HepG2 (cell line): ENCODE results near the gene TSC22D1.

ENCODE experiments used
- CREB1 ChIP-seq, 2 experiments: fragments of 450-650 bp in 1 of 2; IDR thresholded peaks; 2 replicates each; pipeline ENCODE4 v1.6.1; 2016 to 2017; ENCODE audit warnings: control low read depth in 1 of 2, mild to moderate bottlenecking in 1 of 2, missing compliant biosample characterization in 1 of 2, missing genetic modification characterization in 1 of 2
- EP300 ChIP-seq, 3 experiments: sonication (generic) in 1 of 3; formaldehyde crosslinking in 1 of 3; IDR thresholded peaks; 2 replicates each; pipeline versions ENCODE4 v1.5.1 to v1.6.1; 2011 to 2020; ENCODE audit warnings: low read depth in 2 of 3, low read length in 2 of 3, borderline replicate concordance in 1 of 3, improper control_type of control experiment in 1 of 3, mild to moderate bottlenecking in 1 of 3, missing genetic modification reagents in 1 of 3, moderate library complexity in 1 of 3
- FOXM1 ChIP-seq: sonication (generic); formaldehyde crosslinking; IDR thresholded peaks from 2 replicates; pipeline ENCODE4 v1.5.0; 2020; ENCODE audit warnings: missing genetic modification reagents
- MLX ChIP-seq: IDR thresholded peaks from 2 replicates; pipeline ENCODE4 v1.6.1; 2016
- MXI1 ChIP-seq: IDR thresholded peaks from 3 replicates; pipeline ENCODE4 v1.6.1; 2012; ENCODE audit warnings: low read depth, low read length, inconsistent platforms, borderline replicate concordance
- PHF8 ChIP-seq: sonication (generic); formaldehyde crosslinking; IDR thresholded peaks from 2 replicates; pipeline ENCODE4 v1.5.0; 2020; ENCODE audit warnings: missing genetic modification reagents
- POLR2AphosphoS5 ChIP-seq: IDR thresholded peaks from 2 replicates; pipeline ENCODE4 v1.6.1; 2012; ENCODE audit warnings: low read depth, low read length
- TARDBP ChIP-seq: sonication (generic); formaldehyde crosslinking; IDR thresholded peaks from 2 replicates; pipeline ENCODE4 v1.8.0; 2022; ENCODE audit warnings: mild to moderate bottlenecking, missing genetic modification reagents
- ZBTB43 ChIP-seq: sonication (generic); formaldehyde crosslinking; conservative IDR thresholded peaks from 2 replicates; pipeline ENCODE4 v1.4.0; 2020; ENCODE audit warnings: missing genetic modification reagents
- ZKSCAN1 ChIP-seq: fragments of 150-350 bp; IDR thresholded peaks from 2 replicates; pipeline ENCODE4 v1.6.1; 2014; ENCODE audit warnings: low read length
- TF ChIP-seq, protein P1 (sequence below), 2 experiments: IDR thresholded peaks; 2 replicates each; pipeline ENCODE4 v1.6.1; 2011 to 2012; ENCODE audit warnings: low read length in 2 of 2, borderline replicate concordance in 1 of 2, low read depth in 1 of 2, mild to moderate bottlenecking in 1 of 2, moderate library complexity in 1 of 2
- TF ChIP-seq, protein P2 (sequence below): sonication (generic); formaldehyde crosslinking; IDR thresholded peaks from 2 replicates; pipeline ENCODE4 v1.4.0; 2020; ENCODE audit warnings: mild to moderate bottlenecking, missing genetic modification reagents, borderline replicate concordance

GRCh38 chr13:44487989-44488388, 88.1 kb downstream of the TSC22D1 start:
- TF ChIP-seq, protein P1, sequence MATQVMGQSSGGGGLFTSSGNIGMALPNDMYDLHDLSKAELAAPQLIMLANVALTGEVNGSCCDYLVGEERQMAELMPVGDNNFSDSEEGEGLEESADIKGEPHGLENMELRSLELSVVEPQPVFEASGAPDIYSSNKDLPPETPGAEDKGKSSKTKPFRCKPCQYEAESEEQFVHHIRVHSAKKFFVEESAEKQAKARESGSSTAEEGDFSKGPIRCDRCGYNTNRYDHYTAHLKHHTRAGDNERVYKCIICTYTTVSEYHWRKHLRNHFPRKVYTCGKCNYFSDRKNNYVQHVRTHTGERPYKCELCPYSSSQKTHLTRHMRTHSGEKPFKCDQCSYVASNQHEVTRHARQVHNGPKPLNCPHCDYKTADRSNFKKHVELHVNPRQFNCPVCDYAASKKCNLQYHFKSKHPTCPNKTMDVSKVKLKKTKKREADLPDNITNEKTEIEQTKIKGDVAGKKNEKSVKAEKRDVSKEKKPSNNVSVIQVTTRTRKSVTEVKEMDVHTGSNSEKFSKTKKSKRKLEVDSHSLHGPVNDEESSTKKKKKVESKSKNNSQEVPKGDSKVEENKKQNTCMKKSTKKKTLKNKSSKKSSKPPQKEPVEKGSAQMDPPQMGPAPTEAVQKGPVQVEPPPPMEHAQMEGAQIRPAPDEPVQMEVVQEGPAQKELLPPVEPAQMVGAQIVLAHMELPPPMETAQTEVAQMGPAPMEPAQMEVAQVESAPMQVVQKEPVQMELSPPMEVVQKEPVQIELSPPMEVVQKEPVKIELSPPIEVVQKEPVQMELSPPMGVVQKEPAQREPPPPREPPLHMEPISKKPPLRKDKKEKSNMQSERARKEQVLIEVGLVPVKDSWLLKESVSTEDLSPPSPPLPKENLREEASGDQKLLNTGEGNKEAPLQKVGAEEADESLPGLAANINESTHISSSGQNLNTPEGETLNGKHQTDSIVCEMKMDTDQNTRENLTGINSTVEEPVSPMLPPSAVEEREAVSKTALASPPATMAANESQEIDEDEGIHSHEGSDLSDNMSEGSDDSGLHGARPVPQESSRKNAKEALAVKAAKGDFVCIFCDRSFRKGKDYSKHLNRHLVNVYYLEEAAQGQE (IDR thresholded peaks at IDR 0.05; ENCODE audit: borderline replicate concordance in 1 of 2, low read depth in 1 of 2, low read length in 2 of 2): no peak
- TF ChIP-seq MXI1: no peak
- no peak for TF ChIP-seq EP300 (IDR thresholded peaks at IDR 0.05; ENCODE audit: low read depth in 2 of 2, low read length in 2 of 2)
- TF ChIP-seq EP300 (CRISPR knock-in tag; IDR thresholded peaks at IDR 0.05; ENCODE audit: borderline replicate concordance): no peak
- no peak for TF ChIP-seq ZBTB43 (CRISPR knock-in tag)
- no peak for TF ChIP-seq PHF8 (CRISPR knock-in tag)
- TF ChIP-seq, protein P2, sequence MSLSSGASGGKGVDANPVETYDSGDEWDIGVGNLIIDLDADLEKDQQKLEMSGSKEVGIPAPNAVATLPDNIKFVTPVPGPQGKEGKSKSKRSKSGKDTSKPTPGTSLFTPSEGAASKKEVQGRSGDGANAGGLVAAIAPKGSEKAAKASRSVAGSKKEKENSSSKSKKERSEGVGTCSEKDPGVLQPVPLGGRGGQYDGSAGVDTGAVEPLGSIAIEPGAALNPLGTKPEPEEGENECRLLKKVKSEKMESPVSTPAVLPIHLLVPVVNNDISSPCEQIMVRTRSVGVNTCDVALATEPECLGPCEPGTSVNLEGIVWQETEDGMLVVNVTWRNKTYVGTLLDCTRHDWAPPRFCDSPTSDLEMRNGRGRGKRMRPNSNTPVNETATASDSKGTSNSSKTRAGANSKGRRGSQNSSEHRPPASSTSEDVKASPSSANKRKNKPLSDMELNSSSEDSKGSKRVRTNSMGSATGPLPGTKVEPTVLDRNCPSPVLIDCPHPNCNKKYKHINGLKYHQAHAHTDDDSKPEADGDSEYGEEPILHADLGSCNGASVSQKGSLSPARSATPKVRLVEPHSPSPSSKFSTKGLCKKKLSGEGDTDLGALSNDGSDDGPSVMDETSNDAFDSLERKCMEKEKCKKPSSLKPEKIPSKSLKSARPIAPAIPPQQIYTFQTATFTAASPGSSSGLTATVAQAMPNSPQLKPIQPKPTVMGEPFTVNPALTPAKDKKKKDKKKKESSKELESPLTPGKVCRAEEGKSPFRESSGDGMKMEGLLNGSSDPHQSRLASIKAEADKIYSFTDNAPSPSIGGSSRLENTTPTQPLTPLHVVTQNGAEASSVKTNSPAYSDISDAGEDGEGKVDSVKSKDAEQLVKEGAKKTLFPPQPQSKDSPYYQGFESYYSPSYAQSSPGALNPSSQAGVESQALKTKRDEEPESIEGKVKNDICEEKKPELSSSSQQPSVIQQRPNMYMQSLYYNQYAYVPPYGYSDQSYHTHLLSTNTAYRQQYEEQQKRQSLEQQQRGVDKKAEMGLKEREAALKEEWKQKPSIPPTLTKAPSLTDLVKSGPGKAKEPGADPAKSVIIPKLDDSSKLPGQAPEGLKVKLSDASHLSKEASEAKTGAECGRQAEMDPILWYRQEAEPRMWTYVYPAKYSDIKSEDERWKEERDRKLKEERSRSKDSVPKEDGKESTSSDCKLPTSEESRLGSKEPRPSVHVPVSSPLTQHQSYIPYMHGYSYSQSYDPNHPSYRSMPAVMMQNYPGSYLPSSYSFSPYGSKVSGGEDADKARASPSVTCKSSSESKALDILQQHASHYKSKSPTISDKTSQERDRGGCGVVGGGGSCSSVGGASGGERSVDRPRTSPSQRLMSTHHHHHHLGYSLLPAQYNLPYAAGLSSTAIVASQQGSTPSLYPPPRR (CRISPR knock-in tag): no peak
- no peak for TF ChIP-seq CREB1 (IDR thresholded peaks at IDR 0.05)
- no peak for TF ChIP-seq CREB1 (CRISPR knock-in tag; IDR thresholded peaks at IDR 0.05)
- TF ChIP-seq FOXM1 (CRISPR knock-in tag): no peak
- no peak for TF ChIP-seq POLR2AphosphoS5
- TF ChIP-seq MLX (CRISPR knock-in tag): no peak
- TF ChIP-seq ZKSCAN1: no peak
- no peak for TF ChIP-seq TARDBP (CRISPR knock-in tag)
